Activated T-helper 2 cell treated with anti-CD3 and anti-CD28 coated beads, Interferon-gamma antibody, Interleukin-2, Interleukin-4, amounts not matched to agents 10 μg/mL and 5 μg/mL and 100 μg/mL, durations not matched to agents 14 hours and 24 hours and 36 hours (primary cell): ENCODE measurements around the gene TTC24. TPM values are rescaled to one million over a fixed set of nuclear protein-coding genes. Genes with fewer than 3 reads are reported as not detected.
"Not testable (repeated sequence)": the region's sequence is repeated elsewhere in the genome, so short reads cannot be mapped to it uniquely, and the experiment has no call there.

Source experiments
- DNase-seq: peaks from one replicate; pipeline ENCODE4 v3.0.0; 2021; ENCODE audit warnings: low spot score
- H3K27ac Mint-ChIP-seq: one replicate; pipeline ENCODE4 v1.8.0; 2021; ENCODE audit warnings: mixed read lengths
- H3K27me3 Mint-ChIP-seq: one replicate; pipeline ENCODE4 v1.8.0; 2021; ENCODE audit warnings: low read depth, mixed read lengths
- H3K36me3 Mint-ChIP-seq: one replicate; pipeline ENCODE4 v1.8.0; 2021; ENCODE audit warnings: low read depth, mixed read lengths
- H3K4me1 Mint-ChIP-seq: one replicate; pipeline ENCODE4 v1.8.0; 2021; ENCODE audit warnings: low read depth, mixed read lengths
- H3K4me3 Mint-ChIP-seq: one replicate; pipeline ENCODE4 v1.8.0; 2021; ENCODE audit warnings: low read depth, mild to moderate bottlenecking, moderate library complexity, mixed read lengths
- H3K9me3 Mint-ChIP-seq: one replicate; pipeline ENCODE4 v1.8.0; 2021; ENCODE audit warnings: mixed read lengths
- intact Hi-C: fragments of 100-400 bp; cut with micrococcal nuclease; formaldehyde crosslinking; loops from one replicate; pipeline ENCODE4 v1.15.1; 2023
- total RNA-seq: library from RNA; stranded (reverse); gene quantifications from 2 replicates; pipeline ENCODE4 v1.2.3, GENCODE V29; 2022

TTC24 gene
- total RNA-seq, 1 donor from 2014 or later = 4.5 TPM

GRCh38 chr1:156625436-156626078, 46.0 kb downstream of the TTC24 start:
- intact Hi-C loops = loop anchor here (1.0 to 2.0 kb wide), 4 partner anchors 32 to 191 kb away; no protein-coding TSS in a partner anchor
- H3K4me3 Mint-ChIP-seq = peak overlapping the region; percentile 7

GRCh38 chr1:156626079-156626438, 46.5 kb downstream of the TTC24 start:
- H3K4me1 Mint-ChIP-seq = peaks cover 8% of the 10 kb centered on the region
- H3K4me3 Mint-ChIP-seq = no peak overlapping the region
- H3K27ac Mint-ChIP-seq = no peak overlapping the region

More at GRCh38 chr1:156625436-156626078, 46.0 kb downstream of the TTC24 start:
- peak; percentile 31 for DNase-seq
- no peaks in the 10 kb centered on the region for H3K9me3 Mint-ChIP-seq
- peaks cover 51% of the 10 kb centered on the region for H3K27me3 Mint-ChIP-seq
- H3K27ac Mint-ChIP-seq = no peak overlapping the region
- H3K36me3 Mint-ChIP-seq = no peaks in the 10 kb centered on the region
- H3K4me1 Mint-ChIP-seq = peaks cover 8% of the 10 kb centered on the region

GRCh38 chr1:156627313-156627880, 47.9 kb downstream of the TTC24 start:
- intact Hi-C loops = loop anchor here (2.0 kb wide), 2 partner anchors 51 to 79 kb away; no protein-coding TSS in a partner anchor
- peaks cover 8% of the 10 kb centered on the region for H3K4me1 Mint-ChIP-seq
- H3K9me3 Mint-ChIP-seq = no peaks in the 10 kb centered on the region
- H3K27me3 Mint-ChIP-seq = peaks cover 57% of the 10 kb centered on the region
- H3K4me3 Mint-ChIP-seq = no peak overlapping the region
- DNase-seq = no peak
- no peak overlapping the region for H3K27ac Mint-ChIP-seq
- H3K36me3 Mint-ChIP-seq = no peaks in the 10 kb centered on the region

More at GRCh38 chr1:156626079-156626438, 46.5 kb downstream of the TTC24 start:
- Mint-ChIP-seq H3K36me3 (no peaks in the 10 kb centered on the region), H3K9me3 (no peaks in the 10 kb centered on the region), H3K27me3 (peaks cover 53% of the 10 kb centered on the region)
- no peak for DNase-seq
- intact Hi-C loops = loop anchor here (1.0 to 2.0 kb wide), 3 partner anchors 31 to 81 kb away; no protein-coding TSS in a partner anchor

GRCh38 chr1:156629823-156630449, 50.4 kb downstream of the TTC24 start:
- Mint-ChIP-seq H3K36me3 (no peaks in the 10 kb centered on the region), H3K27ac (no peak overlapping the region), H3K4me3 (no peak overlapping the region), H3K9me3 (no peaks in the 10 kb centered on the region), H3K27me3 (peaks cover 62% of the 10 kb centered on the region), H3K4me1 (peaks cover 6% of the 10 kb centered on the region)
- intact Hi-C loops = no loop called here
- no peak for DNase-seq

- H3K27ac Mint-ChIP-seq, DNase-seq, H3K4me3 Mint-ChIP-seq, H3K36me3 Mint-ChIP-seq, H3K9me3 Mint-ChIP-seq, intact Hi-C loops, H3K4me1 Mint-ChIP-seq: not testable (repeated sequence)
- peaks cover 60% of the 10 kb centered on the region for H3K27me3 Mint-ChIP-seq
Observed at GRCh38 chr1:156631152-156631551, 51.6 kb downstream of the TTC24 start.

- DNase-seq = no peak
- Mint-ChIP-seq H3K36me3 (no peaks in the 10 kb centered on the region), H3K9me3 (no peaks in the 10 kb centered on the region), H3K27ac (no peak overlapping the region), H3K27me3 (peaks cover 61% of the 10 kb centered on the region), H3K4me3 (no peak overlapping the region), H3K4me1 (no peaks in the 10 kb centered on the region)
- intact Hi-C loops = no loop called here
Observed at GRCh38 chr1:156632355-156632754, 52.8 kb downstream of the TTC24 start.

Other genes with a start within 250 kb of the TTC24 start
- 504 and 517 TPM in 2 replicates for gene CCT3, start 241.4 kb upstream of the TTC24 start, total RNA-seq
- gene TSACC, start 241.2 kb upstream of the TTC24 start, total RNA-seq = 0.39 TPM in 1 of 2 replicates, not detected in the other
- gene RHBG, start 210.5 kb upstream of the TTC24 start, total RNA-seq = not detected in 2 replicates
- 37.9 and 42.1 TPM in 2 replicates for gene MEF2D, start 78.9 kb upstream of the TTC24 start, total RNA-seq
- 16.1 and 16.8 TPM in 2 replicates for gene IQGAP3, start 7.2 kb upstream of the TTC24 start, total RNA-seq
- gene NAXE, start 12.1 kb downstream of the TTC24 start, total RNA-seq = 76.1 and 78.8 TPM in 2 replicates
- gene GPATCH4, start 21.8 kb downstream of the TTC24 start, total RNA-seq = 73.7 and 80.4 TPM in 2 replicates
- gene HAPLN2, start 39.7 kb downstream of the TTC24 start, total RNA-seq = not detected in 2 replicates
- gene BCAN, start 62.4 kb downstream of the TTC24 start, total RNA-seq = not detected in 2 replicates
- gene NES, start 97.7 kb downstream of the TTC24 start, total RNA-seq = not detected in 2 replicates
- gene CRABP2, start 125.9 kb downstream of the TTC24 start, total RNA-seq = 1.0 and 1.1 TPM in 2 replicates
- 37.3 and 45.2 TPM in 2 replicates for gene METTL25B, start 148.7 kb downstream of the TTC24 start, total RNA-seq
- gene ISG20L2, start 149.0 kb downstream of the TTC24 start, total RNA-seq = 52.2 and 57.4 TPM in 2 replicates
- gene MRPL24, start 161.4 kb downstream of the TTC24 start, total RNA-seq = 116 and 124 TPM in 2 replicates
- gene HDGF, start 172.0 kb downstream of the TTC24 start, total RNA-seq = 359 and 360 TPM in 2 replicates
- 94.8 and 110 TPM in 2 replicates for gene PRCC, start 187.8 kb downstream of the TTC24 start, total RNA-seq
- 453 and 474 TPM in 2 replicates for gene SH2D2A, start 237.1 kb downstream of the TTC24 start, total RNA-seq